ENCODE data around the gene PCED1B. TPM values are rescaled to one million over a fixed set of nuclear protein-coding genes. Genes with fewer than 3 reads are reported as not detected.

PCED1B gene
- total RNA-seq, 1 experiment from 2014 or later: 3.3 TPM

DNA sequence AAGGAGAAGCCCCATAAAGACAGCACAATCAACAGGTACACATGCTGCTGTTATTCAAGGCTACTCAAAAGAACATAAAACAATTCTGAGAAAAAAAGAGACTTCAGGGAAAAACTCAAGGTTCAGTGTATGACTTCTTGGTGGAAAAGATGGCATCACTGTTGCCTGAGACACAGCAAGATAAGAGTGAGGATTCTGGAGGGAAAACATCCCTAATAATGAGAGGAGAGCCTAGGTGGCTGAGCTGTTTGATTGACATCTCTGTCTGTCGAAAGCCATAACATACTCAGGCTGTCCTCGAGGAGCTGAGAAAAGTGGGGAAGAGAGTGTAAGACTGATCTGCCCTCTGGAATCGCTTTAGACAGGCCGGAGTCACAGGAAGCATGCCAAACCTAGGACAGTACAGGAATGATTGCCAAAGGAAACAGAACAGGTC is 193.8 kb downstream of the PCED1B start:
- Histone ChIP-seq H3K4me1 (ENCODE audit: insufficient read depth, low read length) (no peaks in the 10 kb centered on the region), H2BK5ac (ENCODE audit: insufficient read length, low read length) (no peak overlapping the region), H3K4ac (ENCODE audit: low read depth, low read length) (no peak overlapping the region), H3K23me2 (ENCODE audit: insufficient read length, low read depth, low read length, poor library complexity, severe bottlenecking) (no peaks in the 10 kb centered on the region), H3K27ac (ENCODE audit: insufficient read length, low read depth, low read length) (no peak overlapping the region), H3K14ac (ENCODE audit: insufficient read depth, low read length) (no peak overlapping the region), H3K27me3 (ENCODE audit: insufficient read depth, low read length) (no peaks in the 10 kb centered on the region), H2BK20ac (ENCODE audit: low read depth, low read length, poor library complexity, severe bottlenecking) (no peak overlapping the region), H3K18ac (ENCODE audit: insufficient read length, low read depth, low read length) (no peak overlapping the region), H2AFZ (ENCODE audit: low read length) (no peak overlapping the region), H2AK5ac (ENCODE audit: insufficient read length, low read length) (no peak overlapping the region), H3K23ac (ENCODE audit: insufficient read length, low read depth, low read length) (no peak overlapping the region), H2BK12ac (ENCODE audit: insufficient read length, low read depth, low read length) (no peak overlapping the region), H3K56ac (ENCODE audit: insufficient read length, low read depth, low read length) (no peak overlapping the region), H3T11ph (ENCODE audit: low read length) (no peak overlapping the region), H4K5ac (ENCODE audit: insufficient read length, low read depth, low read length) (no peak overlapping the region), H2BK120ac (ENCODE audit: low read depth, low read length, poor library complexity, severe bottlenecking) (no peak overlapping the region), H3K9me3 (ENCODE audit: control insufficient read depth, low read depth, low read length) (no peaks in the 10 kb centered on the region), H3K9ac (ENCODE audit: extremely low read depth, insufficient read length, low read length) (no peak overlapping the region), H4K91ac (ENCODE audit: insufficient read length, low read depth, low read length) (no peak overlapping the region), H3K79me1 (ENCODE audit: insufficient read depth, low read depth, low read length, poor library complexity, severe bottlenecking) (no peaks in the 10 kb centered on the region), H3K4me2 (ENCODE audit: insufficient read depth, insufficient read length, low read length) (no peak overlapping the region), H4K20me1 (ENCODE audit: control insufficient read depth, insufficient read depth, insufficient read length) (no peaks in the 10 kb centered on the region), H2BK15ac (ENCODE audit: low read depth, low read length) (no peak overlapping the region), H4K8ac (replicated peaks; ENCODE audit: insufficient read length, low read depth, low read length) (no peak overlapping the region), H3K79me2 (ENCODE audit: insufficient read depth, low read length) (no peaks in the 10 kb centered on the region)
- no peaks in the 10 kb centered on the region for H3K9me3 Mint-ChIP-seq
- H3K36me3 Mint-ChIP-seq (ENCODE audit: insufficient read depth in 1 of 3, low read depth in 3 of 3): no peaks in the 10 kb centered on the region; a peak in 1 of 7 replicates
- no peak overlapping the region for H3K27ac Mint-ChIP-seq
- H3K4me1 Mint-ChIP-seq: 0 out of 4 replicates have a peak, but pooled peaks cover 3 to 4% of the 10 kb centered on the region in 2 experiments
- no peak overlapping the region for H3K4me3 Mint-ChIP-seq
- no peaks in the 10 kb centered on the region for H3K27me3 Mint-ChIP-seq (ENCODE audit: low read depth)
- TF ChIP-seq, protein P1, sequence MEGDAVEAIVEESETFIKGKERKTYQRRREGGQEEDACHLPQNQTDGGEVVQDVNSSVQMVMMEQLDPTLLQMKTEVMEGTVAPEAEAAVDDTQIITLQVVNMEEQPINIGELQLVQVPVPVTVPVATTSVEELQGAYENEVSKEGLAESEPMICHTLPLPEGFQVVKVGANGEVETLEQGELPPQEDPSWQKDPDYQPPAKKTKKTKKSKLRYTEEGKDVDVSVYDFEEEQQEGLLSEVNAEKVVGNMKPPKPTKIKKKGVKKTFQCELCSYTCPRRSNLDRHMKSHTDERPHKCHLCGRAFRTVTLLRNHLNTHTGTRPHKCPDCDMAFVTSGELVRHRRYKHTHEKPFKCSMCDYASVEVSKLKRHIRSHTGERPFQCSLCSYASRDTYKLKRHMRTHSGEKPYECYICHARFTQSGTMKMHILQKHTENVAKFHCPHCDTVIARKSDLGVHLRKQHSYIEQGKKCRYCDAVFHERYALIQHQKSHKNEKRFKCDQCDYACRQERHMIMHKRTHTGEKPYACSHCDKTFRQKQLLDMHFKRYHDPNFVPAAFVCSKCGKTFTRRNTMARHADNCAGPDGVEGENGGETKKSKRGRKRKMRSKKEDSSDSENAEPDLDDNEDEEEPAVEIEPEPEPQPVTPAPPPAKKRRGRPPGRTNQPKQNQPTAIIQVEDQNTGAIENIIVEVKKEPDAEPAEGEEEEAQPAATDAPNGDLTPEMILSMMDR (conservative IDR thresholded peaks at IDR 0.05): no peak
- no peak for DNase-seq
- WGBS (ENCODE audit: extremely low coverage, insufficient read length, low lambda C conversion rate): no CpG with 5 or more reads among the region's 4 CpGs
